ENCODE measurements around the gene NEK4.
"Not testable (repeated sequence)": the region's sequence is repeated elsewhere in the genome, so short reads cannot be mapped to it uniquely, and the experiment has no call there.

NEK4 gene

GRCh38 chr3:52777959-52778805 lies 7.4 kb upstream of the NEK4 start:
- no peak for DNase-seq

DNA sequence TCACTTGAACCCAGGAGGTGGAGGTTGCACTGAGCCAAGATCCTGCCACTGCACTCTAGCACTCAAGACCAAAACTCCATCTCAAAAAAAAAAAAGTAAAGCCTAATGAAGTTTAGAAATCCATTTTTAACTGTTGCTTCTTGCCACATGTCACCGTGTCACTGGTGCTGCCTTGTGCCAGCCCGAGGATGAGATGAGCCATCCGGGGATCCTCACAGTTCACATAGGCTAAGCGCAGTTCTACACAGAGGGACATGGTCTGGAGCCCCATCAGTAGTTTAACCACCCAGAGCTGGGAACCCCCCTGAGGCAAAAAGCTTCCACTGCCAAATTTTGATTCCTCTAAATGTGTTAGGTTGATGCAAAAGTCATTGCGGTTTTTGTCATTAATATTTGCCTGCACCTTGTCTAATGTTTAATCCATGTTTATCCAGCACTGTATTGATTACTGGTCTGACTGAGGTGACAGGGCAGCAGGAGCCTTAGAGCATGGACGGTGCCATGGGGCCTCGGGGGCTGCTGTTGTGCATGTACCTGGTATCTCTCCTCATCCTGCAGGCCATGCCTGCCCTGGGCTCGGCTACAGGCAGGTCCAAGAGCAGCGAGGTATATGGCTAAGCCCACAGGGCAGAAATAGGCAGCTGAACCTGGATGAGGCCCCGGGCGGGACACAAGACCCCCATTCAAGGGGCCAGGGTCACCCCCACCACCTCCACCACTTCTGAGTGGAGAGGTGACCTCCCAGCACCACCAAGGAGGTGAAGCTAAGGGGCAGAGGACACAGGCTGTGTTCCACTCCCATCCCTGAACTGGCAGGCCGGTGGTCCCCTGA lies 6.6 kb upstream of the NEK4 start, which contains the start of gene ITIH1:
ITIH1 (plus strand) TSS at position 473 of the 832 bp plus-strand sequence; CDS start at position 490, 17 bp downstream.
- no peak for DNase-seq

DNA sequence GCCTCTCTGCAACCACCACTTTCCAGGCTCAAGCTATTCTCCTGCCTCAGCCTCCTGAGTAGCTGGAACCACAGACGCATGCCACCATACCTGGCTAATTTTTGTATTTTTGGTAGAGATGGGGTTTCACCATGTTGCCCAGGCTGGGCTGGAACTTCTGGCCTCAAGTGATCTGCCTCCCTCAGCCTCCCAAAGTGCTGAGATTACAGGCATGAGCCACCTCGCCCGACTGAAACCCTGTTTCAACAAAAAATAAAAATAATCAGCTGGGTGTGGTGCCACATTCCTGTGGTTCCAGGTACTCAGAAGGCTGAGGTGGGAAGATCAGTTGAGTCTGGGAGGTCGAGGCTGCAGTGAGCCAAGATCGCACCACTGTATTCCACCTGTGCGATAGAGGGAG lies 5.7 kb upstream of the NEK4 start:
- DNase-seq, result not testable (repeated sequence)

- DNase-seq, result no peak
Measured at GRCh38 chr3:52775877-52776276, 5.1 kb upstream of the NEK4 start.

DNA sequence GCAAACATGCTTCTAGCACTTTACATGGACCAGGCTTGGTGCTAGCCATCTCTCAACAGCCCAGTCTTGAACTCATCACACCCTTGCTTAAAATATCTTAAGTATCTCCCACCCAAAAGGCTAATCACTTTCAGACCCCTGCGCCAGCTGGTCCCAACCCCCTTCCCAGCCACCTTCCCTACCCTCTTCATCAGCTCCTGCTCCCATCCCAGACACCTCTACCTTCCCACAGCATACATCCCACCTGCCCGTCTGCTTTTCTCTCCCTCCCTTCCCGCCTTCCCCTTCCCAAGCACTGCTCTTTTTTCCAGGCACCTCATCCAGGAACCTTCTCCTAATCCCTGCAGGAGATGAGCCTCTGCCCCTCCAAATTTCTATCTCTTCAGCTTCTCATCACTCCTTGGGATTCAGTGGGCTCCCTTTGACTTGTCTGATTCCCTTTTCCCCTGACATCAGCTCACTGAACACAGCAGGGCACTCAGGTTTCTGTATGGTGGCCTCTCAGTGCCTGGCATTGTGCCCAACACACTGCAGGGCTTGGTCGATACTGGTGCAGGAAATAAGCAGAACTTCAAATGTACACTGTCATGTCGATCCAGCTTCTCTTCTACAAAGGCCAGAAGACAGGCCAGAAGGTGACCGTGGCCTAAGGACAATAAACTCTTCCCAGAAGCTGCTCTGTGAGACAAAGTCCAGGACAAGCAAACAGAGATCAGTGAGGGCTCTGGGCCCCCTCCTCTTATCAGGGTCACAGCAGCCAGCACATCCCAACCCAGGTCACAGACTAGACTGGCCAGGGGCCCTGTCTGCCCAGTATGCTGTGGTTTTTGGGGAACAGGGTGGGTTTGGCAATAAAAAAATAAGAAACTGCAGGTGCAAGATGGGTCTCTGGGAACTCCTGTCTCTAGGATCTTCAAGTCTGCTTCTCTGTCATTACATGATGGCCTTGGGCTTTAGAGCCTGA lies 4.4 kb upstream of the NEK4 start:
- peak; percentile 38 for DNase-seq

- DNase-seq, result no peak
Measured at GRCh38 chr3:52774066-52774713, 3.5 kb upstream of the NEK4 start.

DNA sequence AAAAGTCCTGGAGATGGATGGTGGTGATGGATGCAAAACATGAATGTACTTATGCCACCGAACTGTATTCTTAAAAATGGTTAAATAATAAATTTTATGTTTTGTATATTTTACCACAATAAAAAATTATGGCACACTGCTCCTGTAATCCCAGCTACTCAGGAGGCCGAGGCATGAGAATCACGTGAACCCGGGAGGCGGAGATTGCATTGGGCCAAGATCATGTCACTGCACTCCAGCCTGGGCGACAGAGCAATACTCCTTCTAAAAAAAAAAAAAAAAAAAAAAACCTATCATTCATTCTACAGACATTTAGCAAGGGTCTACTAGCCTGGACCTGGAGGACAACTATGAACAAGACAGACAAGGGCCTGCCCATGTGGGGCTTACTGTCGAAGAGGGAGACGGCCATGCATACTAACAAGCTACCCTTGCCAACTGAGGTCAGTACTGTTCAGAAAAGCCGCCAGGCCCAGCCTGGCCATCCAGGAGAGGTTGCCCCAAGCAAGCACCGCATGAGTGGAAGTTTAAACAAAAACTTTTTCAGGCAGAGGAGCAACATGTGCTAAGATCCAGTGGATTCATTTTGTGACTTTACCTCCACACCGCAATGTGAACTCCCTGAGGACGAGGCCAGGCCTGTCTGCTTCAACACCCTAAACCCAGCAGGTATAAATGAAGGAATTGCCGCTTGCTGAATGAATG lies 2.8 kb upstream of the NEK4 start:
- DNase-seq, result no peak

DNA sequence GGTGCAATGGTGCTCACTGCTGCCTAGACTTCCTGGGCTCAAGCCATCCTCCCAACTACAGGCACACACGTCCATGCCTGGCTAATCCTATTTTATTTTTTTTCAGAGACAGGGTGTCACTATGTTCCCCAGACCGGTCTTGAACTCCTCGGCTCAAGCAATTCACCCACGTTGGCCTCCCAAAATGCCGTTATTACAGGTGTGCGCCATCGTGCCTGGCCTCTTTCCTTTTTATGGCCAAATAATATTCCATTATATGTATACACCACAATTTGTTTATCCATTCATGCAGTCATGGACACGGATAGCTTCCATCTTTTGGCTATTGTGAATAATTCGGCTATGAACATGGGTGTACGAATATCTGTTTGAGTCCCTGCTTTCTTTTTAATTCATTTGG lies 962 bp upstream of the NEK4 start:
- no peak for DNase-seq

GRCh38 chr3:52771334-52771681 lies 568 bp upstream of the NEK4 start:
- DNase-seq, result peak; percentile 61

GRCh38 chr3:52769786-52770455 lies 819 bp downstream of the NEK4 start:
- peak; percentile 30 for DNase-seq

DNA sequence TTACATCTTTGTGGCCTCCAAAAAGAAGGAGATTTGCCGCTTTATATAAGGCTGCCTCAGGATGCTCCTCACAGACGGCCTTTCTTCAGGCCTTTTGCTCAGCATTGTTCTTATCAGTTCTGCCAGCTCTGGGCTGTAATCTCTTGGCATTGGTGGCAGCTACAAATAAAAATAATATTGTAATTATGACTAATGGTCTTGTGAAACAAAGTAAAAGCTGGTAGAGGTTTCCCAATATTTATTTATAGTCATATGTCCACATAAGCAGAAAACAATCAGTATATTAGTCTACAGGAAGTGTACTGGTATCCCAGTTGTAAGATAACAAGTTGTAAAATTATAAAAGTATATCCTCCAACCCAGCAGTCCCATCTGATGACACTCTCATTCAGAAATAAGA lies 7.3 kb downstream of the NEK4 start:
- DNase-seq, result no peak

DNA sequence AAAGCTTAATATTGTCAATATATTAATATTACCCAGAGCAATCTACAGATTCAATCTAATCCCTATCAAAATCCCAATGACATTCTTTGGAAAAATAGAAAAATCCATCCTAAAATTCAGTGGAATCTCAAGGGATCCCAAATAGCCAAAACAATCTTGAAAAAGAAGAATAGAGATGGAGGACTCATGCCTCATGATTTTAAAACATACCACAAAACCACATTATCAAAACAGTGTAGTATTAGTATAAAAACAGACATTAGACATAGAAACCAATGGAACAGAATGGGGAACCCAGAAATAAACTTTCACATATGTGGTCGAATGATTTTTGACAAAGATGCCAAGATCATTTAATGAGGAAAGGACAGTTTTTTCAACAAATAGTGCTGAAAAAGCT lies 14.6 kb downstream of the NEK4 start:
- DNase-seq, result no peak

DNA sequence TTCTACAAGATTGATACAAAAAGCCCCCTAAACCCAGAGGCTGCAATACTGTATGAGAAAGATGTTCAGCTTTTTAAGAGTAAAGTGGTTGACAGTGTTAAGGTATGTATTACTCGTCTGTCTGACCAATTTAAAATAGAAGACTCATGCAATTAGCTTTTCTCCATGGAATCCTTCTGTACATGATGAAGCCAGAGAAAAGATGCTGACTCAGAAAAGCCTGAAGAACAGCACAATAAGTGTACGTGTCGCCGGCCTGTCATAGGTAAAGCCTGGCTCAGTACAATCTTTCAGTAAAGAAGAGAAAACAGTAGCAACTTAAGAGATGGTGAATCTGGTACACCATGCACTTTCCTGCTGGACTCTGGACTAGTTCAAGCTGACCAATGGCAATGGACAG lies 16.4 kb downstream of the NEK4 start:
- DNase-seq, result no peak

DNA sequence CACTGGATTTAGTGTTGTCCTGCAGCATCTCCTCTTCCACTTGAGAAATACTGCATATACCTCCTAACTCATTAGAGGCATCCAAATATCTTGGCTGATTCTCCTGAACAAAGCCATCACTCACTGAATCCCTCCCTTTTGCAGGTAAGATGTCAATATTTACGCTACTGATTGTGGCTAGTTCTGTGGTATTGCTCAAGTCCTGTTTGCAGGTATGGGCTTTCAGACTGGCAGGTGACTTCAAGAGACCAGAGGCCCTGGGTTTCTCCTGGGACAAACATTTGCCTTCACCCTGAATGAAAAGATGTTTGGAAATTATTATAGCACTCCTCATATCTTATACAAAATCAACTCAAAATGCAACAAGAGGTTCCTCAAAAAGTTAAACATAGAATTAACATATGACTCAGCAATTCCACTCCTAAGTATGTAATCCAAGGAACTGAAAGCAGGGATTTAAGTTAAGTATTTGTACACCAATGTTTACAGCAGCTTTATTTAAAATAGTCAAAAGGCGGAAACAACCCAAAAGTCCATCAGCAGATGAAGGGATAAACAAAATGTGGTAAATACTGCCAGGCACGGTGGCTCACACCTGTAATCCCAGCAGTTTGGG lies 18.6 kb downstream of the NEK4 start:
- DNase-seq, result no peak

DNA sequence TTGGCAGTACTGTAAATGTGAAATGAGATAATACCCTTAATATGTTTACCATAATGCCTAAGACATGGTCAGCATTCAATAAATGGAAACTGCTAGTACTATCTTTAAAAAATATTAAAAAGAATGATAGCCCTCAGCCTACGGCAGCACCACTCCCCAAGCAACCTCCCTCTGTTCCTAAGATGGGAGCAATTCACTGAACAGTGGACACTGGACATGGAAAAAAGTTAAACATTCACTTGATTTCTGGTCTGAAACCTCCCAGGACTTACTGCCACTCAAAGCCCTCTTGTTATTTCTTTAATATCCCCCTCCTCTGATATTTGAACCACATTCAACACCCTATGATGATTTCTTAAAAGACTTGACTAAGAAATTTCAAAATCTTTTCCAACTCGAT lies 27.0 kb downstream of the NEK4 start:
- no peak for DNase-seq

DNA sequence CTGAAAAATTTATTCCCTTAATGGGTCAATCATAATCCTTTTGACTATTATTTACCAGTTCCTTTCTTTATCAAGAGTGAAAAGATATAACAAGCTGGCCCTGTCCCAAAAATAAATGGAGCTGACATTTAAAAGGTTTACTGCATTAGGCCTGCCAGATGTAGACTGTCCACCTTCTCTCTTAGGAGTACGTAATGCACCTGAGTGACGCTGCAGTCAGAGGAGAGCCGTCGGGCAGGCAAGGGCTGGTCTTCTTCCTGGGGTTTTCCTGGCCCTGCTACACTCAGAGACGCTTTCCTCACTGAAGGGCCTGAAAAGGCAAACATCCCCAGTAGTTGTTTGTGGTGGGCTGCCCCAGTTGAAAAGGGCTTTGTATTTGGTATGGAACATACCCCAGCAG lies 27.6 kb downstream of the NEK4 start:
- DNase-seq, result no peak

DNA sequence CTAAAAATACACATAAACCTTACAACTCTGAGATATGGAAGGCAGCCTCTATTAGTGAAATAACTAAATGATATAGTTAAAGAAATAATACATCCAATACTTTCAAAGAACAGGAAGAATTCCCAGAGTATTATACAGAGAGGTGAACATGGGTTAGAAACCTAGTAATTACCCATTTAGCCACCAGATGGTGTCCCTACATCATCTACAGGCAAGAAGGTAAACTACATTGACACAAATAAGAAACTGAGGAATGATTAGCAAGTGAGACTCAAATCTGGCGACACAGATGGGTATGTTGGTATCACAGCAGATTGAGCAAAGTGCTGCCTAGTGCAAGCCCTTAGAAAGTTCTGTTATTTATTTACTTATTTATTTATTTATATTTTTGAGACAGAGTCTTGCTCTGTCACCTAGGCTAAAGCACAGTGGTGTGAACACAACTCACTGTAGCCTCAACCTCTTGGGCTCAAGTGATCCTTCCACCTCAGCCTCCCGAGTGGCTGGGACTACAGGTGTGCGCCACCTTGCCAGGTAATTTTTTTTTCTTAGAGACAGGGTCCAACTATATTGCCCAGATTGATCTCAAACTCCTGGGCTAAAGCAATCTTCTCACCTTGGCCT lies 28.2 kb downstream of the NEK4 start:
- peak; percentile 6 for DNase-seq

DNA sequence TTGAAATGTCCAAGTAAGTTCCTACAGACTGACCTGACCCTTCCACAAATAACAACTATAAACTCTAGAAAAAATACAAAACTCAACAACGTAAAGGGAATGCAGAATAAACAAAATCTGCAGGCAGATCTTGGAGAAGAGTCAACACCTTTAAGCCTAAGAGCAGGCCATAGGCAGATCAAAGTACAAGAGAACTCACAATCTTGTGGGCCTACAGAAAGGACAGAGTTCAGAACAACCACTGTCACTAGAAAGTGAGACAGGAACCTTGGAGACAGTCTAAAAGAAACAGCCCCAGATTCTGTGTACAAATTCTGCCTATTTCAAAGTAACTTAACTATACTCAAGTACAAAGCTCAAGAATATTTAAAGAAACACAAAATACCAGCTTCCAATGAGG lies 31.0 kb downstream of the NEK4 start:
- DNase-seq, result no peak

DNA sequence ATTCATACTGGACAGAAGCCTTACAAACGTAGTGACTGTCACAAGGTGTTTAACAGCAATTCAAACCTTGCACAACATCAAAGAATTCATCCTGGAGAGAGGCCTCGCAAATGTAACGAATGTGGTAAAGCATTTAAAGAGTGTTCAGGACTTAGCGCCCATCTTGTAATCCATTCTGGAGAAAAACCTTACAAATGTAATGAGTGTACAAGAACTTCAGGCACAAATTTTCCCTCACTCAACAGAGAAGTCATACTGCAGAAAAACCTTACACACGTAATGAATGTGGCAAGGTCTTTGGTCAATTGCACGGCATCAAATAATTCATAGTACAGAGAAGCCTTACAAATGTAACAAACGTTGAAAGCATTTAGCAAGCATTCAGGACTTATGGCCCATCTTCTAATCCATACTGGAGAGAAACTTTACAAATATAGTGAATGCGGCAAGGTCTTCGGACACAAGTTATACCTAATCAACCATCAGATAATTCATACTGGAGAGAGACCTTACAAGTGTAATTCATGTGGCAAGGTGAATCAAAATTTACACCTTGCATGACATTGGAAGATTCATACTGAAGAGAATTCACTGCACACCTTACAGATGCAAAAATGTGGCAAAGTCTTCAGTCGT lies 37.4 kb downstream of the NEK4 start:
- no peak for DNase-seq

DNA sequence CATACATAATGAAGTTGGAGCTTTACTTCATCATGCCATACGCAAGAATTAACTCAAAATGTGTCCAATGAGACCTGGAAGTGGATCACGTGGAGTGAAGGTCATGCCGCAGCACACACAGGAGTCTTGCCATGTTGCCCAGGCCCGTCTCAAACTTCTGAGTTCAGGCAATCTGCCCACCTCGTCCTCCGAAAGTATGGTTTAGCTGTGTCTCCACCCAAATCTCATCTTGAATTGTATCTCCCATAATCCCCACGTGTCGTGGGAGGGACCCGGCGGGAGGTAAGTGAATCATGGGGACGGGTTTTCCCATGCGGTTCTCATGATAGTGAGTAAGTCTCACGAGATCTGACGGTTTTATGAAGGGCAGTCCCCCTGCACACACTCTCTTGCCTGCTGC lies 39.1 kb downstream of the NEK4 start:
- DNase-seq, result no peak

Data from NCI-H69 (cell line).